GM19043 (cell line): ENCODE measurements around the gene LELP1.
"Not testable (repeated sequence)": the region's sequence is repeated elsewhere in the genome, so short reads cannot be mapped to it uniquely, and the experiment has no call there.

Source experiments
- ATAC-seq: cut with Tn5 transposase; IDR thresholded peaks from one replicate; pipeline ENCODE4 v1.9.1; 2021; ENCODE audit warnings: low read depth; ENCODE audit not compliant: unreplicated experiment

The LELP1 gene

DNA sequence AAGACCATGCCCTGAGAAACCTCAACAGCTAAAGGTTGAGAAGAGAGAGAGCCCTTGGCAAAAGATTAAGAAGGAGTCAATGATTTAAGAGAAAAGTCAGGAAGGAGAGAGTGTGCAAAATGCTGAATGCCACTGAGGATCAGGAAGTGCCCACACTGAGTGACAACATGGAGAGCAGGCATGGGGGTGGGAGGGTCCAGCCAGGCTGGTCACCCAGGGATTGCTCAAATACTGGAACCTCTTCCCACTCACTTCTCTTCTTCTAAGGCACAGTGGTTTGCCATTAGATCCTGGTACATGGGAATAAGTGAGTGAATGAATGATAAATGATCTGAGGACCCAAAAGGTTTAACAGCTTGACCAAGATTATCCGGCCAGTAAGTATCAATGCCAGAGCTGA is 25.3 kb downstream of the LELP1 start:
- no peak for ATAC-seq

DNA sequence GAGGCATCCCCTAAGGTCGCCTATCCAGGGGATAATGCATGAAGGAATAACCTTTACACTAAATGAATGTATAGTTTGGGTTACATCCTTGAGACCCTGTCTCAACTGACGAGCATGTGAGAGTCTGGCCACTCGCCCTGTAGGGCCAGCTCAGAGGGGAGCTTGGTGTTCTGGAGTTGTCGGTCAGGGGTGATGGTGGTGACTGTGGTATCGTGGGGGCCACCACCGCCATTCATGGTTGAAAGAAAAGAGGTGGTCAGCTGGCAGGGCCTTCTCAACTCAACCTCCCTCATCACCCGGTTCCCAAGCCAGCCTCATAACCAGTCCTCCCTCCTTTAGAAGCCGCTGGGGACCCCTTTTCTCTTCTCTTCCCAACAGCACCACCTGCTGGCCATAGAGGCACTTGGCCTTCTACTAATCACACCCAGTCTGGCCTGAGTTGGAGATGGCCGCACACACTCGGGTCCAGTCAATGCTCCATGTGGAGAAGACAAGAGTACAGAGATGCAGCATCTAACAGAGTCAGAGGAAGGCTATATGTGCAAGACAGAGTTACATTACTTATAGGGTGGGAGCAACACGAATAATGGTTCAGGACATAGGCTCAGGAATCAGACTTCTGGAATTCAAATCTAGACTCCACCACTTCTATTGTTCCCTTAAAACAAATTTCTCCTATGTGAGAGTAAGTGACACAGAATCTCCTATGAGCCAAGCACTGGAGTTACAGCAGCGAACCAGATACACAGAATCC is 26.0 kb downstream of the LELP1 start:
- not testable (repeated sequence) for ATAC-seq

DNA sequence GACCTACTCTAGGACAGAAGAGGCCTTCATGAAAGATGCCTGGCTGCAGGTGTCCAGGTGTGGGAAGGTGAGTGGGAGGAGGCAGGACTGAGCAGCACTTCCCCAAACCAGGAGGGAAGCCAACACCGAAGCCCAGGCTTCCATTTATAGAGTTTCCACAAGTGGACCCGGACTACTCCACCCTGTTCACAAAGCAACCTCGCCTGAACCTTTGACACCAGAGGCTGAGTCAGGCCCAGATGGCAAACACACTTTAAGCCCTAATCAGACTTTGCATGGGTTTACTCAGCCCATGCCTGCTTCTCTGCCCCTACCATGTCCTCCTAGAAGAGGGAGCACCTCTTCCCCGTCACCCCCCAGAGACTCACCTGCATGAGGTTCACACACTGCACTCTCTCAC is 28.1 kb downstream of the LELP1 start:
- no peak for ATAC-seq

DNA sequence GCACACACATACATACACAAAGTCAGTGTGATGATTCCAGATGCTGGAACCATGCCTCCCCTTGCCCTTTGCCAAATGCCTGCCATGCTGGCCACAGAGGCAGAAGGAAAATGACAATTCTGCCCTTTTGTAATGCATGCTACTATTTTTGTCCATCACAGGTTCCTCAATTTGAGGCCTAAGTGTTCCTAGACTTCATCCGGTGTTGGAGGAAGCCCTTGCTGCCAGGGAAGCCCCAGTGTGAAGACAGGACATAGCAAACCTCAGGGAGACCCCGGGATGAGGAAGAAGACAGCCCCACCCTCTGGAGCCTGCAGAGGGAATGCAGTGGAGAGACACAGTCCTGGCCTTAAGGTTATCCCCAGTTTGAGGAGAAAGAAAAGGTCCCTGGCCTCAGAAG is 28.6 kb downstream of the LELP1 start:
- ATAC-seq: no peak

DNA sequence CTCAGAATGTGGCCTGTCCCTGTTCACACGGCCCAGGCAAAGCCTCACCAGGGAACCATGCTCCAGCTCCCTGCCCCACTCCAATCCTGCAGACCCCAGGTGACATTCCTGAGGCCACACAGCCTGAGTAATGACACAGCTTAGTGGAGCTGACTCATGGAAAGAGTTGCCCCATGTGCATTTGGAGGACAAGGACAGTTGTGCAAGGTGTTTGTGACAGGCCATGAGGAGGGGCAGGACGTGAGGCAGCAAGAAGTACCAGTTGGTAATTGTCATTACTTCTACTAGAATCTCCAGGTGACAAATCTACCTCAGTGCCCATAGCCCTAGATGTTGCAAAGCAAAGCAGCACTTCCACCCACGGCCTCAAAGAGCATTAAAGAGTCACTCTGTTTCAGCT is 29.3 kb downstream of the LELP1 start:
- no peak for ATAC-seq

DNA sequence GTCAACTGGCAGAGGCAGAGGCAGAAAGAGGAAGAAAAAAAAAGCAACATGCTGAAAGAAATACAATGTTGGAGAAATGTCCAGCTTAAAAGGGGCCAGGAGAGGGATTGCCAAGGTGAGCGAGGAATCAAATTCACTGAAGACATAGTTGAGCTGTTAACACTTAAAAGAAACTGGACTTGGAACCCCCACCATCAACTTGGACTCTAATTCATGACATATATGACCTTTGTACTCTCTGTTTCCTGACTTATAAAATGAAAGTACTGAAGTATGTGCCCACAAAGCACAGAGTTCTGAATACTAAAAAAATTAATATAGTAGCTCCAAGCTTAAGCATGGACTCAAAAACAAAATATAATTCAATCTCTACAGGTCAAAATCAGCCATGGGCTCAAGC is 30.2 kb downstream of the LELP1 start:
- no peak for ATAC-seq

DNA sequence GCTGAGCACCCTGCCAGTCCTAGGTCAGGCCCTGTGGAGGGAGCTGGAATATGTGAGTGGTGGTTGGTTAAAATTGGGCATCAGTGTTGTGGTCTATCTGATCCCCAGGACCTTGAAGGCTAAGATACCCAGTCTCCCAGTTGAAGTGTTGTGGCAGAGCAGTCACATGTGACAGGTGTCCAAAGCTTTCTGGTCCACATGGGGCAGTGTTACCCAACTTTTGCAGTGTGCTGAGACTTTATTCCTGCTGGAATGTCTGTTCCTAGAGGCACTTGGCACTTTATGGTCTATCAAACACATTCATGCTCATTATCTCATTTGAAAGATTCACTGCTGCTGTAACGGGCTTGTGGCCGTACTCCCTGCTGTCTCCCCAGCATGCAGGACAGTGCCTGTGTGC is 35.3 kb downstream of the LELP1 start:
- ATAC-seq: no peak

DNA sequence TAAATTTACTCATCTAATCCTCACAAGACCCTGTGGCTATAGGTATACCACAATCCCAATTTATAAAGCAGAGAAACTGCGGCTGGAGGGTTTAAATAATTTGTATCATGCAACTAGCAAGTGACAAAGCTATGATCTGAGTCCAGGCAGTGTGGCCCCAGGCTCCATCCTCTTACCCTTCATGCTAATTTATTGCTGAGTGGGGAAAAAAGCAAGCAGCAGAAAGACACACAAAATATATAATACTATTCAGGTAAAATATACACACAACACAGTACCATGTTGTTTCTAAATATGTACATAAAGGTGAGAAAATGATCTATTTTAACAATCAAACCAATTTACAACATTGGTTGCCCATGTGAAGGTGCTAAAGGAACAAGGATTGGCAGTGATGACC is 38.9 kb downstream of the LELP1 start:
- ATAC-seq: no peak

DNA sequence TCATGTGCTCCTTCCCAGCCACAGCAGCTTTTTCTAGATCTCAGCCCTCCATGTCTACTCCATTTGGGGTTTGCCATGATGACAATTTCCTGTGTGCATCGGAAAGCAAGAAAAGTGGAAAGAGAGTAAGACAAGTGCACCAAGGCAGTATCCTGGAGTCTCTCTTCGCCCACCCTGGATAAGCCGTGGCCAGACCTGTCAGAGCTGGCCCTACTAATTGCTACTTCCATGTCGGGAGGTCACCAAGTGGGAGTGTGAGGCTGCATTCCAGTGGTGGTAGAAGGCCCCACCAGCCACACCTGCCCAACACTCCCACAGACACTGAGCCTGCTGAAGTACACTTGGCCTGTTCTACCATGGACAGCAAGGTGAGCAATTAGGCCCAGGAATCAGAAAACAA is 42.2 kb downstream of the LELP1 start:
- ATAC-seq: no peak

DNA sequence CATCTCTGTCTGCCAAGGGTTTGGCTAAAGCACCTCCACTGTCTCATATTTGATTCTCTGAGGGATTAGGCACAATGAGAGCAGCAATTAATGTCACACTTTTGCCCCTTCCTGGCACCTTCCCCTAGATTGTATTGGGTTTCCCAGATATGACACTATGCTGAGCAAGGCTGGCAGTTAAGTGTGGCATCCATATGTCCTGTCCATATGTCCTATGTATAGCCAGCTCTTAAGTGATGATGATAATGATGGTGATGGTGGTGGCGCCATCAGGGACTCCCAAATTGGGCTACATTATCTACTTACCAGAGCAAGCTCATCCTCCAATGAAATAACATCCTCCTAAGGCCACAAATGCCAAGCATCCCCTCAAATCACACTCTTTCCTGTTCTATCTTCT is 42.8 kb downstream of the LELP1 start:
- no peak for ATAC-seq

DNA sequence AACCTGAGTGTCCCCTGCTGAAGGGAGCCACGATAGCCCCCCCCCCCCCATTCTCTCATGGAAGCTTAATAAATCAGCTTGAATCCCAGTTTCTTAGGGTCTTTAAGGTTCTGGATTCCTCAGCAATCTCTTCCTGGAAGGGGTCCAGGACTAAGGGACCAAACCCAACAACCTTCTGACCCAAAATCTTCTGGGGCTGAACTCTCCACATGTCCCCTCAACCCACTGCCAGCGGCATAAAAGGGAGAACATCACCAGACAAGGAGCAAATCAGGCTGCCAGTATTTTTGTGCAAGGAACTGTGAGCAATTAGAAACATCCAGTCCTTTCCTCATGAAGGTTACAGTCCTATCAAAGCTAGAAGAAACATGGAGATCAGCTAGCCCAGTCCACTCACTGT is 43.6 kb downstream of the LELP1 start:
- no peak for ATAC-seq

DNA sequence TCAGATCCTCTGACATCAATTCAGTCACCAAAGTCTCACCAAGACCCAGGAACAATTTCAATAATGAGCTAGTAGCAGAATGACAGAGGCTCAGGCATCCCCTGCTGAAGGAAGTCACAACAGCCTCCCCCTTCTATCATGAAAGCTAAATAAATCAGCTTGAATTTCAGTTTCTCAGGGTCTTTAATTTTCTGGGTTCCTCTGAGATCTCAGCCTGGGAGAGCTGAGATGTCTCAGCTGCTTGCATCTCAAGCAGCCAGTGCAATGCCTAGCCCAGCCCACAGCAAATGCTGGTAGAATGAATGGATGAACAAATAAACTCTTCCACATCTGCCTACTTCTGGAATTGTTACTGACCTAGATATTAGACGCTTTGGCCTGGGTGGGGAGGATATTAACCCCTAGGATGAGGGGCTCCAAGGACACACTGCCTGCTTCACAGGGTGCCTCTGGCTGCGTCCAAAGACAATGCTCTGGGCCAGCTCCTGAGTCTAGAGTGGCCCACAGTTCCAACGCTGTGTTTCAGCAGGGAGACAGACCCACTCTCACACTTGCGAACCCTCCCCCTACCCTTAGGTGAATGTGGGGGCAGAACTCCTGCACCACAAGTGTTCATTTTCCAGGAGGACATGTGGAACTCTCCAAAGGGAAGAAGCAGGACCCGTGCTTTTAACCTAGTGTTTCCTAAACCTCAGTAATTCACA is 45.1 kb downstream of the LELP1 start:
- no peak for ATAC-seq

DNA sequence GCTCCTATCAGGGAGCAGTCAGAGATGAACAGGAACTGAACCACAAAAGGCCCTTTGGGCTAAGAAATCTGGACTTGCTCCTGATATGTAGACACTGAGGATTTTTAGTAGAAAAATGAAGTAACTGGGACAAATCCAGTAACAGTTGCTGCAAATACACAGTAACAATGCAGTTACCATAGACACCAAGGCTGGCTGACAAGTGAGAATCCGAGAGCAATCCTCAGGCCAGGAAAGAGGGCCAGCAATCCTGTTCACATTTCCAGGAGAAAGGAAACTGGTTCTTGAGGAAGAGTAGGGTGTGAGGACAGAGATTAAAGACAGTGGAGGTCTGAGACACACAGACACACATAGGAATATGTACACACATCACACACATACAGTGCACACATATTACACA is 46.9 kb downstream of the LELP1 start:
- ATAC-seq: no peak

DNA sequence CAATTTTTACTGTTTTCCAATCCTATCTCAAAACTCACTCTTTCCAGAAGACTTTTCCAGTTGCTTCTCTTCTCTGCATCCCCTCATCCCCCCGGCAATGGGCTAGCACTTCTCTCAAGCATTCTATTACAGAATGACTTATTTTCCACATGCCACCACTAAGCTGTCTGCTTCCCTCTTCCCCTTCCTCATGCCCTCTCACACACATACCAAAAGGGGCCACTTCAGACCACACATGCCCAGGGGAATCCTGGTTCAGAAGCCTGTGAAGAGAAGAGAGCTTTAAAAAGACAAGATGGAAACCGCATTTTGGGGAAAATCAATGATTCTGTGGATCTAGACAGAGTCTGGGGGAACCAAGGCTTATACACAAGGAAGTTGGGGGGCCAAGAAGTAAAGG is 47.9 kb downstream of the LELP1 start:
- ATAC-seq: no peak

DNA sequence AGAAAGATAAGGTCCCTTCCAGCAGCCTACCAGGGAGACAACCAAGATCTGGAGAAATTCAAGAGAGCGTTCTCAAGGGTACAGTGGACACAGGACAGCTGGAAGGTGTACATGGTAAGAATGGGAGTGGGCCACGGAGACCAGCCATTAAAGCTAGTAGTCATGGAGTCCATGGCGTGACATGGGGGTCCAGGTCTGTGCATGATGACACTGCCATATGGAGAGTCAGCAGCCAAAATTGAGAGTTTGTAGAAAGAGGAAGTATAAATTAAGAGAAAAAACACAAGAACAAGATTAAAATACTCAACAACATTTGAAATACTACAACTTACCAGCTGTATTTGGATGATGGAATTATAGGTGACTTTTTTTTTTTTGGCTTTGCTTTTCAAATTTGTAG is 48.3 kb downstream of the LELP1 start:
- ATAC-seq: no peak

DNA sequence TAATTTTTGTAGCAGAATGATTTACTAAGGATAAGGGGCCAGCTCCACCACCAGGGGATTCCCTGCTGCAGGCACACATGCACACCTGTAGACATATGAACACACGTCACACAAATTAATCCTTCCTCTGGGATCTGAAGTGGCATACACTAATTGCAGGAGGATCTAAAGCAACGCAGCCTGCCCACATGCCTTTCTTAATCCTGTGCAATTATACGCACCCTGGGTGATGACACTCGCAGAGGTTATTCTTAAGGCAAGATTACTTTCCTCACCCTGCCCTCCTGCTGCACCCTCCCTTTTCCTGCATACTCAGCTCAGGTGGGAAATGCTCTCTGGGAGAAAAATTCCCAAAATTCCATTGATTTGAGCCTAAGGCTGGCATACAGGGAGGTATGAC is 48.8 kb downstream of the LELP1 start:
- ATAC-seq: no peak

DNA sequence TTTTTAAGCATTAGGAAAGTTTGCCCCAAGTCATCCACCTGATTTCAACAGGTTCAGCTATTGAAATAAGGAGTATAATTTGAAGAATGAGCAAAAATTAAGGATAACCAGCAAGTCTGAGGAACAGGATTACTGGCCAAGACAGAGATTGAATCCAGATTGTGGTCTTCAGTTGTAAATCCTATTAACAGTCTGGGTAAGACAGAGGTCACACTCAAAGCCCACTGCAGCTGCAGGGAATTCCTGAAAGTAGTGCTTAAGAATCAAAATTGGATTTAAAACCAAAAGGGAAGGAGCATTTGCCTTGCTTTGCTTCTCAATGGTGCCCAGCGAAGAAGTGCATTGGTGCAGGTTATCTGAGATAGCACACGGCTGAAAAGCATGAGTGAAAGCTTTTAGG is 49.8 kb downstream of the LELP1 start:
- ATAC-seq: no peak

DNA sequence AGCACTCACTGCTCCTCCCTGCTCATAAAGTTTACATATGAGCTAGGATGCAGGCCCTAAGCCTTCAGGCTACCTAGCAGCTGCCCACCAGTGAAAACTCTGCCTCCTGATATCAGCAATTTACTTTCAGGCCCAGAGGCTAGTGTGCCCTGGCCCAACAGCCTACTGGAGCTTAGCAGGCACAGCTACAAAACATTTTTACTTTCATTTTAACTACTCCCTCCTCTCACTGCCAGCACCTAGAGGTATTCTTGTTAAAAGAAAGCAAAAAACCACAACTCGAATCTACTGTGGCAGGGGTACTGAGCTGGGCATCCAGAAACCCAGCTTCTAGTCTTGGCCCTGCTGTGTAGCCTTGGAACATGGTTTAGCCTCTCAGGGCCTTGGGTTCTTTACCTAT is 50.5 kb downstream of the LELP1 start:
- ATAC-seq: no peak
